ENCODE results near the gene RBP5. TPM values are rescaled to one million over a fixed set of nuclear protein-coding genes. Genes with fewer than 3 reads are reported as not detected.

Gene RBP5
- total RNA-seq, 1 experiment from 2014 or later = 2.7 TPM

DNA sequence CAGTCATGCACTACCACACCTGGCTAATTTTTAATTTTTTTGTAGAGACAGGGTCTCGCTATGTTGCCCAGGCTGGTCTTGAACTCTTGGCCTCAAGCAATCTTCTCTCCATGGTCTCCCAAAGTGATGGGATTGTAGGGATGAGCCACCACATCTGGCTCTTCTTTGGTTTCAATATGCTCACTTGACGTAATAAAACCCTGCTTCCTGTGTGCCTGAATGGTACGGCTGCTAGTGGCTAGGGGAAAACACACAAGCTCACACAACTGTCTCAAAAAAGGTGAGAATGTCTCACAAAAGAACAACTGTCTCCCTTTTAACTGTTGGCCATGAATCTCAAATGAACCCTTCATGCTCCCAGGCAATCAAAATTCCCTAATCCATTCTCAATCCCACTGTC lies 53.2 kb downstream of the RBP5 start:
- TF ChIP-seq, protein P1, sequence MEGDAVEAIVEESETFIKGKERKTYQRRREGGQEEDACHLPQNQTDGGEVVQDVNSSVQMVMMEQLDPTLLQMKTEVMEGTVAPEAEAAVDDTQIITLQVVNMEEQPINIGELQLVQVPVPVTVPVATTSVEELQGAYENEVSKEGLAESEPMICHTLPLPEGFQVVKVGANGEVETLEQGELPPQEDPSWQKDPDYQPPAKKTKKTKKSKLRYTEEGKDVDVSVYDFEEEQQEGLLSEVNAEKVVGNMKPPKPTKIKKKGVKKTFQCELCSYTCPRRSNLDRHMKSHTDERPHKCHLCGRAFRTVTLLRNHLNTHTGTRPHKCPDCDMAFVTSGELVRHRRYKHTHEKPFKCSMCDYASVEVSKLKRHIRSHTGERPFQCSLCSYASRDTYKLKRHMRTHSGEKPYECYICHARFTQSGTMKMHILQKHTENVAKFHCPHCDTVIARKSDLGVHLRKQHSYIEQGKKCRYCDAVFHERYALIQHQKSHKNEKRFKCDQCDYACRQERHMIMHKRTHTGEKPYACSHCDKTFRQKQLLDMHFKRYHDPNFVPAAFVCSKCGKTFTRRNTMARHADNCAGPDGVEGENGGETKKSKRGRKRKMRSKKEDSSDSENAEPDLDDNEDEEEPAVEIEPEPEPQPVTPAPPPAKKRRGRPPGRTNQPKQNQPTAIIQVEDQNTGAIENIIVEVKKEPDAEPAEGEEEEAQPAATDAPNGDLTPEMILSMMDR (conservative IDR thresholded peaks at IDR 0.05) = no peak
- H3K4me2 ChIP-seq (ENCODE audit: insufficient read depth, insufficient read length, low read length) = no peak overlapping the region

More for the DNA sequence above, 53.2 kb downstream of the RBP5 start:
- Histone ChIP-seq H4K8ac (replicated peaks; ENCODE audit: insufficient read length, low read depth, low read length) (no peak overlapping the region), H3T11ph (ENCODE audit: low read length) (no peak overlapping the region), H3K14ac (ENCODE audit: insufficient read depth, low read length) (no peak overlapping the region), H3K23ac (ENCODE audit: insufficient read length, low read depth, low read length) (no peak overlapping the region), H3K18ac (ENCODE audit: insufficient read length, low read depth, low read length) (no peak overlapping the region), H3K79me2 (ENCODE audit: insufficient read depth, low read length) (no peaks in the 10 kb centered on the region), H3K27me3 (ENCODE audit: insufficient read depth, low read length) (no peaks in the 10 kb centered on the region), H2BK20ac (ENCODE audit: low read depth, low read length, poor library complexity, severe bottlenecking) (no peak overlapping the region), H3K56ac (ENCODE audit: insufficient read length, low read depth, low read length) (no peak overlapping the region), H4K20me1 (ENCODE audit: control insufficient read depth, insufficient read depth, insufficient read length) (no peaks in the 10 kb centered on the region), H3K4me1 (ENCODE audit: insufficient read depth, low read length) (no peaks in the 10 kb centered on the region), H3K79me1 (ENCODE audit: insufficient read depth, low read depth, low read length, poor library complexity, severe bottlenecking) (no peaks in the 10 kb centered on the region), H2BK120ac (ENCODE audit: low read depth, low read length, poor library complexity, severe bottlenecking) (no peak overlapping the region), H3K4ac (ENCODE audit: low read depth, low read length) (no peak overlapping the region), H3K9ac (ENCODE audit: extremely low read depth, insufficient read length, low read length) (no peak overlapping the region), H2BK15ac (ENCODE audit: low read depth, low read length) (no peak overlapping the region), H2BK12ac (ENCODE audit: insufficient read length, low read depth, low read length) (no peak overlapping the region), H2BK5ac (ENCODE audit: insufficient read length, low read length) (no peak overlapping the region), H4K5ac (ENCODE audit: insufficient read length, low read depth, low read length) (no peak overlapping the region), H2AFZ (ENCODE audit: low read length) (no peak overlapping the region), H3K9me3 (ENCODE audit: control insufficient read depth, low read depth, low read length) (no peaks in the 10 kb centered on the region), H3K27ac (ENCODE audit: insufficient read length, low read depth, low read length) (no peak overlapping the region), H2AK5ac (ENCODE audit: insufficient read length, low read length) (no peak overlapping the region), H3K23me2 (ENCODE audit: insufficient read length, low read depth, low read length, poor library complexity, severe bottlenecking) (no peaks in the 10 kb centered on the region), H4K91ac (ENCODE audit: insufficient read length, low read depth, low read length) (no peak overlapping the region)
- no CpG with 5 or more reads among the region's 3 CpGs for WGBS (ENCODE audit: extremely low coverage, insufficient read length, low lambda C conversion rate)
- Mint-ChIP-seq H3K27ac (no peak overlapping the region), H3K36me3 (ENCODE audit: insufficient read depth in 1 of 3, low read depth in 3 of 3) (no peaks in the 10 kb centered on the region), H3K9me3 (no peaks in the 10 kb centered on the region), H3K4me3 (no peak overlapping the region), H3K27me3 (ENCODE audit: low read depth) (peaks cover 9% of the 10 kb centered on the region), H3K4me1 (0 out of 4 replicates have a peak, but pooled peaks cover 0 to 2% of the 10 kb centered on the region in 2 experiments)
- no peak for DNase-seq
